IMR-90 (cell line): Measurements from ENCODE around the gene MYO1D. TPM values are rescaled to one million over a fixed set of nuclear protein-coding genes. Genes with fewer than 3 reads are reported as not detected.

Experiments used
- ATAC-seq: fragments of 200-7000 bp; cut with Tn5 transposase; 2 replicates; pipeline ENCODE4 v1.9.1; 2020; ENCODE audit warnings: low read depth, mild to moderate bottlenecking, moderate library complexity
- BruUV-seq: library from RNA; stranded (reverse); fragments of 400-500 nt; replicated peaks from 2 replicates; lab custom pipeline; 2021; lab: Mats Ljungman, UMichigan
- CTCF ChIA-PET: fragments of 300-600 bp; formaldehyde crosslinking; extraction: SDS; loops from one replicate; lab custom pipeline; 2021; ENCODE audit warnings: antibody characterized with exemption; lab: Yijun Ruan, JAX
- POLR2A ChIA-PET: fragments of 300-600 bp; sonication (Branson Sonifier 250); formaldehyde crosslinking; loops from one replicate; lab custom pipeline; 2022; ENCODE audit warnings: antibody characterized with exemption; ENCODE audit not compliant: unreplicated experiment; lab: Charles Lee
- DNase-seq: peaks from one replicate; pipeline ENCODE4 v3.0.0; 2013
- H2AFZ ChIP-seq: replicated peaks from 2 replicates; pipeline ENCODE3; 2013; ENCODE audit warnings: low read length, mild to moderate bottlenecking; ENCODE audit not compliant: poor library complexity
- H2AK5ac ChIP-seq: 2 replicates; pipeline ENCODE4 v1.6.1; 2013; ENCODE audit warnings: low read depth, low read length, inconsistent platforms
- H2AK9ac ChIP-seq: replicated peaks from 2 replicates; pipeline ENCODE3; 2013; ENCODE audit warnings: mild to moderate bottlenecking, low read depth, low read length, moderate library complexity; ENCODE audit not compliant: poor library complexity
- H2BK120ac ChIP-seq: 2 replicates; pipeline ENCODE4 v1.6.1; 2013; ENCODE audit warnings: low read depth, low read length, inconsistent platforms
- H2BK15ac ChIP-seq: 3 replicates; pipeline ENCODE4 v1.6.1; 2013; ENCODE audit warnings: low read depth, low read length, inconsistent platforms
- H2BK20ac ChIP-seq: 2 replicates; pipeline ENCODE4 v1.6.1; 2013; ENCODE audit warnings: low read depth, mild to moderate bottlenecking, inconsistent platforms, low read length, moderate library complexity
- H2BK5ac ChIP-seq: 2 replicates; pipeline ENCODE4 v1.6.1; 2013; ENCODE audit warnings: mild to moderate bottlenecking, low read depth, low read length, inconsistent platforms; ENCODE audit not compliant: poor library complexity, severe bottlenecking
- H3K14ac ChIP-seq: replicated peaks from 2 replicates; pipeline ENCODE4 v1.6.1; 2013; ENCODE audit warnings: low read depth, low read length, inconsistent platforms
- H3K18ac ChIP-seq: 2 replicates; pipeline ENCODE4 v1.6.1; 2013; ENCODE audit warnings: low read depth, low read length, control low read depth
- H3K23ac ChIP-seq: 2 replicates; pipeline ENCODE4 v1.6.1; 2013; ENCODE audit warnings: low read depth, low read length, inconsistent platforms
- H3K27ac ChIP-seq: 2 replicates; pipeline ENCODE4 v1.5.1; 2013; ENCODE audit warnings: mild to moderate bottlenecking, control low read depth, low read length; ENCODE audit not compliant: insufficient read depth
- H3K27me3 ChIP-seq: 2 replicates; pipeline ENCODE4 v1.6.1; 2013; ENCODE audit warnings: low read length; ENCODE audit not compliant: control insufficient read depth, insufficient read depth
- H3K36me3 ChIP-seq: 2 replicates; pipeline ENCODE4 v1.6.1; 2013; ENCODE audit warnings: low read length, mixed read lengths; ENCODE audit not compliant: control insufficient read depth, insufficient read depth
- H3K4ac ChIP-seq: 2 replicates; pipeline ENCODE4 v1.6.1; 2013; ENCODE audit warnings: low read depth, low read length, inconsistent platforms
- H3K4me1 ChIP-seq: 2 replicates; pipeline ENCODE4 v1.6.1; 2013; ENCODE audit warnings: low read length, mixed read lengths; ENCODE audit not compliant: control insufficient read depth, insufficient read depth
- H3K4me2 ChIP-seq: 2 replicates; pipeline ENCODE4 v1.6.1; 2013; ENCODE audit warnings: low read depth, mild to moderate bottlenecking, control low read depth, low read length, moderate library complexity
- H3K4me3 ChIP-seq: 2 replicates; pipeline ENCODE4 v1.5.1; 2013; ENCODE audit warnings: low read depth, mild to moderate bottlenecking, control low read depth, low read length, moderate library complexity; ENCODE audit not compliant: insufficient read depth
- H3K56ac ChIP-seq: 2 replicates; pipeline ENCODE4 v1.6.1; 2013; ENCODE audit warnings: low read length, inconsistent platforms; ENCODE audit not compliant: insufficient read depth; ENCODE audit errors: extremely low read depth
- H3K79me1 ChIP-seq, 2 experiments: 2 replicates each; pipeline ENCODE4 v1.6.1; 2013; ENCODE audit warnings: low read length in 2 of 2, inconsistent platforms in 1 of 2, low read depth in 1 of 2
- H3K9ac ChIP-seq: 2 replicates; pipeline ENCODE4 v1.6.1; 2013; ENCODE audit warnings: low read depth, low read length, control low read depth
- H3K9me1 ChIP-seq: 2 replicates; pipeline ENCODE4 v1.6.1; 2013; ENCODE audit warnings: low read length, inconsistent platforms; ENCODE audit not compliant: insufficient read depth
- H3K9me3 ChIP-seq: 2 replicates; pipeline ENCODE4 v1.6.1; 2013; ENCODE audit warnings: low read length; ENCODE audit not compliant: control insufficient read depth, insufficient read depth
- H4K20me1 ChIP-seq: 2 replicates; pipeline ENCODE4 v1.6.1; 2013; ENCODE audit warnings: low read length, inconsistent platforms; ENCODE audit not compliant: insufficient read depth
- H4K5ac ChIP-seq: 2 replicates; pipeline ENCODE4 v1.6.1; 2013; ENCODE audit warnings: mild to moderate bottlenecking, low read depth, low read length, control low read depth
- H4K8ac ChIP-seq, 2 experiments: 2 replicates each; pipeline ENCODE4 v1.6.1; 2013; ENCODE audit warnings: low read depth in 2 of 2, low read length in 2 of 2, control low read depth in 1 of 2, inconsistent platforms in 1 of 2
- H4K91ac ChIP-seq: 2 replicates; pipeline ENCODE4 v1.6.1; 2013; ENCODE audit warnings: low read depth, low read length, inconsistent platforms; ENCODE audit not compliant: insufficient read depth
- BHLHE40 ChIP-seq: fragments of 150-350 bp; IDR thresholded peaks from 2 replicates; pipeline ENCODE4 v1.6.1; 2016; ENCODE audit warnings: mild to moderate bottlenecking, low read depth, low read length
- CEBPB ChIP-seq: IDR thresholded peaks from 2 replicates; pipeline ENCODE4 v1.6.1; 2012; ENCODE audit warnings: low read depth, low read length, improper control_type of control experiment
- FOS ChIP-seq: fragments of 150-350 bp; IDR thresholded peaks from 2 replicates; pipeline ENCODE4 v1.6.1; 2016; ENCODE audit warnings: low read depth, low read length
- MAFK ChIP-seq: IDR thresholded peaks from 2 replicates; pipeline ENCODE4 v1.6.1; 2012; ENCODE audit warnings: low read depth, low read length, improper control_type of control experiment
- MAZ ChIP-seq: IDR thresholded peaks from 2 replicates; pipeline ENCODE4 v1.6.1; 2012; ENCODE audit warnings: low read depth, mild to moderate bottlenecking, low read length, improper control_type of control experiment, moderate library complexity, borderline replicate concordance
- MXI1 ChIP-seq: IDR thresholded peaks from 2 replicates; pipeline ENCODE4 v1.6.1; 2012; ENCODE audit warnings: low read depth, mild to moderate bottlenecking, low read length, moderate library complexity, borderline replicate concordance
- RAD21 ChIP-seq: IDR thresholded peaks from 2 replicates; pipeline ENCODE4 v1.6.1; 2012; ENCODE audit warnings: low read length, improper control_type of control experiment
- RCOR1 ChIP-seq: IDR thresholded peaks from 2 replicates; pipeline ENCODE4 v1.6.1; 2012; ENCODE audit warnings: mild to moderate bottlenecking, low read length, improper control_type of control experiment; ENCODE audit not compliant: insufficient replicate concordance
- SMC3 ChIP-seq: fragments of 150-350 bp; IDR thresholded peaks from 2 replicates; pipeline ENCODE4 v1.6.1; 2016; ENCODE audit warnings: low read depth, mild to moderate bottlenecking, antibody characterized with exemption, low read length, moderate library complexity
- WGBS, 2 experiments: methylation state at CpG; one replicate each; pipeline versions ENCODE4 v1.1.5 to v1.1.7; 2013; ENCODE audit warnings: missing lambda C conversion rate in 2 of 2; ENCODE audit not compliant: insufficient read length in 1 of 2; ENCODE audit errors: extremely low coverage in 2 of 2; 5-methylcytosine and 5-hydroxymethylcytosine counted together
- dilution Hi-C: fragments of 300-500 bp; cut with HindIII; formaldehyde crosslinking; loops from one replicate; pipeline ENCODE4 v1.14.3; 2018; ENCODE audit warnings: low sequenced_read_pairs; ENCODE audit not compliant: unreplicated experiment
- in situ Hi-C: fragments of 300-500 bp; cut with MboI; formaldehyde crosslinking; loops from 3 replicates; pipeline ENCODE4 v1.14.3; 2019; ENCODE audit warnings: low sequenced_read_pairs, inconsistent platforms, mixed read lengths
- intact Hi-C: fragments of 100-400 bp; cut with micrococcal nuclease; formaldehyde crosslinking; loops from 2 replicates; pipeline ENCODE4 v1.10.0; 2022
- polyA plus RNA-seq, 3 experiments: library from polyadenylated mRNA; depleted of rRNA; stranded (reverse); fragments of >200 nt; gene quantifications; 2 replicates each; pipeline ENCODE4 v1.2.3, GENCODE V29; 2012; ENCODE audit warnings: low replicate concordance in 1 of 3
- total RNA-seq: library from RNA; depleted of rRNA; stranded (reverse); fragments of >200 nt; gene quantifications from 2 replicates; pipeline ENCODE4 v1.2.3, GENCODE V29; 2012
- TF ChIP-seq, protein P1 (sequence below): fragments of 150-350 bp; IDR thresholded peaks from 2 replicates; pipeline ENCODE4 v1.6.1; 2017; ENCODE audit warnings: mild to moderate bottlenecking, antibody characterized with exemption, low read length, low read depth
- TF ChIP-seq, protein P2 (sequence below): conservative IDR thresholded peaks from 2 replicates; pipeline ENCODE4 v1.5.1; 2012; ENCODE audit warnings: mild to moderate bottlenecking, low read depth, low read length, improper control_type of control experiment
- TF ChIP-seq, protein P3 (sequence below): fragments of 150-350 bp; IDR thresholded peaks from 2 replicates; pipeline ENCODE4 v1.6.1; 2016; ENCODE audit warnings: low read depth, mild to moderate bottlenecking, low read length, moderate library complexity, borderline replicate concordance

The MYO1D gene
- total and polyA plus RNA-seq, 2 of the 4 experiments (the other 2 are of a cell fraction): 0.63 to 0.90 TPM

DNA sequence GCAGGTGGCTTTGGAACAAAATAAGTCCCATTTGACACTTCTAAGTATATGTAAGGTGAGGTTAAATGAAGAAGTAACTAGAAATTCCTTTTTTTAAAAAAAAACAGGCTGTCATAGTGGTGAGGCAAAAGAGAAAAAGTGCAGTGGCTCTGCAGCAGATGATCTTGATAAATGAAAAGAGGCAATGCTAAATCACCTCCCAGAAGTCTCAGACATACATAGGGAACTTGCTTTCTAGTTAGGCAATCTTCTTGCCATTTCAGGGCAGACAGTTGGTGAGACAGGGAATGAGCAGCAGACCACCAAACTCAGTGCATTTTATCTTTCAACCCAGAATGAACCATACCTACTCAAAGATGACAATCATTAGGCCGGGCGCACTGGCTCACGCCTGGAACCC, 90.8 kb downstream of the MYO1D start:
- BruUV-seq: no TSS peak
- ChIA-PET POLR2A (no interaction called here), CTCF (interaction anchor here (1.1 kb wide), 1 partner anchor 91 kb away, joined by 3 read pairs; the partner anchor contains the start of gene MYO1D)
- Histone ChIP-seq H2AK5ac (no peak overlapping the region), H2BK120ac (no peak overlapping the region), H3K56ac (no peak overlapping the region), H3K27me3 (no peaks in the 10 kb centered on the region), H3K36me3 (no peaks in the 10 kb centered on the region), H2BK5ac (no peak overlapping the region), H3K9me3 (no peaks in the 10 kb centered on the region), H3K9ac (no peak overlapping the region), H3K4me2 (no peak overlapping the region), H3K4me1 (no peaks in the 10 kb centered on the region), H2BK20ac (no peak overlapping the region), H3K27ac (no peak overlapping the region), H3K9me1 (no peaks in the 10 kb centered on the region), H4K20me1 (no peaks in the 10 kb centered on the region), H3K14ac (no peak overlapping the region), H3K4ac (no peak overlapping the region), H4K91ac (no peak overlapping the region), H4K8ac (no peak overlapping the region), H2BK15ac (no peak overlapping the region), H2AK9ac (no peak overlapping the region), H3K79me1 (no peaks in the 10 kb centered on the region), H2AFZ (no peak overlapping the region), H3K4me3 (no peak overlapping the region), H4K5ac (no peak overlapping the region), H3K18ac (no peak overlapping the region), H3K23ac (no peak overlapping the region)
- WGBS, 2 experiments: no CpG with 5 or more reads among the region's 3 CpGs
- dilution Hi-C loops: no loop called here
- TF ChIP-seq, protein P1, sequence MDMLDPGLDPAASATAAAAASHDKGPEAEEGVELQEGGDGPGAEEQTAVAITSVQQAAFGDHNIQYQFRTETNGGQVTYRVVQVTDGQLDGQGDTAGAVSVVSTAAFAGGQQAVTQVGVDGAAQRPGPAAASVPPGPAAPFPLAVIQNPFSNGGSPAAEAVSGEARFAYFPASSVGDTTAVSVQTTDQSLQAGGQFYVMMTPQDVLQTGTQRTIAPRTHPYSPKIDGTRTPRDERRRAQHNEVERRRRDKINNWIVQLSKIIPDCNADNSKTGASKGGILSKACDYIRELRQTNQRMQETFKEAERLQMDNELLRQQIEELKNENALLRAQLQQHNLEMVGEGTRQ: no peak
- no peak for TF ChIP-seq RAD21
- no peak for TF ChIP-seq MXI1
- no peak for TF ChIP-seq RCOR1
- TF ChIP-seq, protein P2, sequence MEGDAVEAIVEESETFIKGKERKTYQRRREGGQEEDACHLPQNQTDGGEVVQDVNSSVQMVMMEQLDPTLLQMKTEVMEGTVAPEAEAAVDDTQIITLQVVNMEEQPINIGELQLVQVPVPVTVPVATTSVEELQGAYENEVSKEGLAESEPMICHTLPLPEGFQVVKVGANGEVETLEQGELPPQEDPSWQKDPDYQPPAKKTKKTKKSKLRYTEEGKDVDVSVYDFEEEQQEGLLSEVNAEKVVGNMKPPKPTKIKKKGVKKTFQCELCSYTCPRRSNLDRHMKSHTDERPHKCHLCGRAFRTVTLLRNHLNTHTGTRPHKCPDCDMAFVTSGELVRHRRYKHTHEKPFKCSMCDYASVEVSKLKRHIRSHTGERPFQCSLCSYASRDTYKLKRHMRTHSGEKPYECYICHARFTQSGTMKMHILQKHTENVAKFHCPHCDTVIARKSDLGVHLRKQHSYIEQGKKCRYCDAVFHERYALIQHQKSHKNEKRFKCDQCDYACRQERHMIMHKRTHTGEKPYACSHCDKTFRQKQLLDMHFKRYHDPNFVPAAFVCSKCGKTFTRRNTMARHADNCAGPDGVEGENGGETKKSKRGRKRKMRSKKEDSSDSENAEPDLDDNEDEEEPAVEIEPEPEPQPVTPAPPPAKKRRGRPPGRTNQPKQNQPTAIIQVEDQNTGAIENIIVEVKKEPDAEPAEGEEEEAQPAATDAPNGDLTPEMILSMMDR: no peak
- TF ChIP-seq MAFK: no peak
- no peak for TF ChIP-seq BHLHE40
- no peak for TF ChIP-seq MAZ
- no peak for TF ChIP-seq FOS
- TF ChIP-seq SMC3: no peak
- TF ChIP-seq, protein P3, sequence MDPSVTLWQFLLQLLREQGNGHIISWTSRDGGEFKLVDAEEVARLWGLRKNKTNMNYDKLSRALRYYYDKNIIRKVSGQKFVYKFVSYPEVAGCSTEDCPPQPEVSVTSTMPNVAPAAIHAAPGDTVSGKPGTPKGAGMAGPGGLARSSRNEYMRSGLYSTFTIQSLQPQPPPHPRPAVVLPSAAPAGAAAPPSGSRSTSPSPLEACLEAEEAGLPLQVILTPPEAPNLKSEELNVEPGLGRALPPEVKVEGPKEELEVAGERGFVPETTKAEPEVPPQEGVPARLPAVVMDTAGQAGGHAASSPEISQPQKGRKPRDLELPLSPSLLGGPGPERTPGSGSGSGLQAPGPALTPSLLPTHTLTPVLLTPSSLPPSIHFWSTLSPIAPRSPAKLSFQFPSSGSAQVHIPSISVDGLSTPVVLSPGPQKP: no peak
- TF ChIP-seq CEBPB: no peak
- in situ Hi-C loops: loop anchor here (10.0 to 25.0 kb wide), 3 partner anchors 126 to 976 kb away; partner anchors contain the start of gene SPACA3
- ATAC-seq (no peak), DNase-seq (no peak)
- intact Hi-C loops: no loop called here
